Measurements from ENCODE around the gene TCFL5.

GRCh38 chr20:62885896-62886708 lies 24.5 kb upstream of the TCFL5 start:
- no peak for TF ChIP-seq EZH2 (IDR thresholded peaks at IDR 0.05; ENCODE audit: borderline replicate concordance, low read length)
- no peak for TF ChIP-seq CTCF (IDR thresholded peaks at IDR 0.05; ENCODE audit: low read length)

All from OCI-LY1 (cell line).